HG02943 (cell line): ENCODE measurements around the gene ABCA4.
"Not testable (repeated sequence)": the region's sequence is repeated elsewhere in the genome, so short reads cannot be mapped to it uniquely, and the experiment has no call there.

Experiments
- ATAC-seq: cut with Tn5 transposase; IDR thresholded peaks from one replicate; pipeline ENCODE4 v1.9.1; 2021; ENCODE audit warnings: mild to moderate bottlenecking, low read depth, moderate library complexity; ENCODE audit not compliant: unreplicated experiment

Gene ABCA4

DNA sequence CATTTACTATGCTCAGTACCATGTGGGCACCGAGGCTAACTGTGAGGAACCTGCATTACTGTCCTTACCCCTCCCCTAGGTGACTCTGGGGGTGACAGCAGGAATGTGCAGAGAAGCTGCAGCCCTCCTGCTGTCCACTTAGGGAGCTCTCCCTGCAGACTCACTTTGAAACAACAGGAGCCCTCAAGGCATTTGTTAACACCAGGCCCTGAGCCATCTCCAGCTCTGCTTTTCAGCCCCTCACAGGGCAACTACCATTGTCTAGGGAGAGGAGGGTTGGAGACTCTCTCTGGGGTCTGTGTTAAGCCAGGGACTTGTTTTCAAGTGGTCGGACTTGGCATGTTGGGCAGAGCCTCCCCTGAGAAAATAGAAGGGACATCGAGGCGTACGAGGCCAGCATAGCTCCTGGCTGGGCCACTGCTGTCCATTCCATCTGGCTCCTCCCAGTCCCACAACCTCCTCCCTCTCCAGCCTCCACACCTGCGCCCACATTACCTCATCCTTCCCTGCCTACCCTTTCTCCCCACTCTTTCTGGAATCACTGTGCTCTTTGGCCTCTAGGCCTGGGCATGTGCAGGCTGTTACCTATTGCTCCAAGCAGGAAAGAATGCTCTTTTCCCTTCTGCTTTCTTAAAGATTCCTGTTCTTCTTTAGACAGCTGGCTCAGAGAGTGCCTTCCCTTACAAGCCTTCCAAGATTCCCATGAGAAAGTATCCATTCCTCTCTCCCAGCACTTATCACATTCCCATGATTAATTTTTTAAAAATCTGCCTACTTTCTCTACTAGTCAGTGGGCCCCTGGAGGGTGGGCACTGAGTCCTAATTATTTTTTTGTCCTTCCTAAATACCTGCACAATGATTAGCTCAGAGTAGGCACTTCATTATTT lies 109.0 kb downstream of the ABCA4 start:
- ATAC-seq = no peak

DNA sequence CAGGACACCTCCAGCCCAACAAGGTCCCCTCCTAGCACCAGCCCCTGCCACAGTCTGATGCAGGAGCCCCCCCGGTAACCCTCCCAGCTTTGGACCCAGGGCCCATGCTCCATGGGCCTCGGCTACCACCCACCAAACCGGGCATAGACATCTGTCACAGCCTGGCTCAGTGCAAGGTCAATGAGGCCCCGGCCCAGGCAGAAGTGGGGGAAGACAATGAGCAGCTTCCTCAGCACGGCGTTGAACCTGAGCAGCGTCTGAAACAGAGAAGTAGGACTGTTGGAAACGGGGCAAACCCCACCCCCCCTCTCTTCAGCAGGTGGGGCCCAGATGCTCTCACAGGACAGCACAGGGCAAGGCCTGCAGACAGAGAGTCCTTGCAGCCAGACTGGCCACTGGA lies 109.8 kb downstream of the ABCA4 start:
- no peak for ATAC-seq

DNA sequence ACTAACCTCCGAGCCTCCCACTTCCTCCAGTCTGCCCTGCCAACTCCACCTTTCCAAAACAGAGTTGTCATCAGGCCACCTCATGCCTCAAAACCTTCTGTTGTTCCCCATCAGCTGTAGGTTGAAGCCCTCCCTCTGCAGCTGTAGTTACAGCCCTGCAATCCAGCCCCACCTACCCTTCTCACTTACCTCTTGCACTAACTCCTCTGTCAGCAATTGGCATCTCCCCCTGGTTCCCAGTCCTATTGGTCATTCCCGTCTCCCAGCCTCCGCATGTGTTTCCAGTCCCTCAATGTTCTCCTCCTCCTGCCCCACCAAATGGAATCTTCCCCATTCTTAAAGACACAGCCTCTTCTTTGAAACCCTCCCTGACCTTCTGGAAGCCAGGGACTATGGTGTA lies 111.6 kb downstream of the ABCA4 start:
- no peak for ATAC-seq

DNA sequence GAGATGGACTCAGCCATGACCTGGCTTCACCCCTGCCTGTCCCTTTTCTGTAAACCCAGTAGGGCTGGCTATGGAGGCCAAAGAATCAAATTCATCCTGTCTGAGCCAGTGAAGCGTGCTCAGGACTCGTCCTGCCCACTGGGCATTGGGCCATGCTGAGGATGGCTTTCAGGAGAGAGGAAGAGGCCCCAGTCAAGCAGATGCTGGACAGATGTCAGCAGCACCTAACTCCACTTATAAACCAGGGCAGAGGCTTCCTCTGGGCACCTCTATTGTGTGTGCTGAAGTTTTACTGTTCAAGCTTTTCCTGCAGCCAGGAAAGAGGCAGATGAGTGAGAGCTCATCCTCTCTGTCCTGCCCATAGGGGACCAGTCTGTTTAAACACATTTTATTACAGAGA lies 114.3 kb downstream of the ABCA4 start:
- no peak for ATAC-seq

DNA sequence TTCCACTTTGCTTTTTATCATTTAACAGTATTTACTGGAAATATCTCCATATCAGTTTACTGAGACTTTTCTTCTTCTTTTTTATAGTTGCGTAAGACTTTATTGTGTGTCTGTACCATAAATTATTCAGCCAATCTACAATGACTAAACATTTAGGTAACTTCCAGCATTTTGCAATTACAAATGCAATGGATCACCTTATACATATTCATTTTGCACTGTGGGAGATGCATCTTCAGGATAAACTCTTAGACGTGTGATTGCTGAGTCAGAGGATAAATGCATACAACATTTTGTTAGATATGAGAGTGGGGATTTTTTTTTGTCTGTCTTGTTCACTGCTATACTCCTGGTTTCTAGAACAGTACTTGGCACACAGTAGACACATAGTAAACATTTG lies 116.0 kb downstream of the ABCA4 start:
- ATAC-seq = no peak

DNA sequence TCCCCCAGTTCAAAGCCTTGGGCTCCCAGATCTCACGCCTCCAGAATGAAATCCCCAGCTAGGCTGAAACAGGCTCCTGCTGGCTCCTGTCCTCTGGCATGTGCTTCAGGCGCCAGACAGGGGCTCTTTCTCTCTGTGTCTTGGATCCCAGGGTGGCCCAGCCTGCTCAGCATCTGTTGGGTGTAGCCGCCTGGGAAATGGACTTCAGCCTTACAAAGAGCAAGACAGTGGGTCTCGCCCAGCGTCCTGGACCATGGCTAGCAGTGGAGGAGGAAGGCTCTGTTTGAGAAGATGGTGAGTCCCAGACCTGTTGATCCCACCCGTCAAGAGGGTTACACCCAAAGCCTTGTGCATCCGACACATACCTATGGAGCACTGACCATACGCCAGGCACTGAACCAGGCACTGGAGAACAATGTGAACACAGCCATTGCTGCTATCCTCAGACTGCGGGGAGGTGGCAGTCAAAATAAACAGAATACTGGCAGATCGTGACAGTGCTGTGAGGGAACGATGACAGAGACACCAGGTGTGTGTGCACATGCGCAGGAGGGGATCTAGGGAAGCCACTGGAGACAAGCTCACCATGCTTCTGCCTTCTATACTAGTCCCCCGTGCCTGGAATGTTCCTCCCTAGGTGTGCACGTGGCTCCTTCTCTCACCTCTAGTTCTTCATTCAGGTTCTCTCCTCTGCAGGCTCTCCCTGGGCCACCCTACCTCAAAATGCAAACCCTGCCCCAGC lies 118.7 kb downstream of the ABCA4 start:
- no peak for ATAC-seq

DNA sequence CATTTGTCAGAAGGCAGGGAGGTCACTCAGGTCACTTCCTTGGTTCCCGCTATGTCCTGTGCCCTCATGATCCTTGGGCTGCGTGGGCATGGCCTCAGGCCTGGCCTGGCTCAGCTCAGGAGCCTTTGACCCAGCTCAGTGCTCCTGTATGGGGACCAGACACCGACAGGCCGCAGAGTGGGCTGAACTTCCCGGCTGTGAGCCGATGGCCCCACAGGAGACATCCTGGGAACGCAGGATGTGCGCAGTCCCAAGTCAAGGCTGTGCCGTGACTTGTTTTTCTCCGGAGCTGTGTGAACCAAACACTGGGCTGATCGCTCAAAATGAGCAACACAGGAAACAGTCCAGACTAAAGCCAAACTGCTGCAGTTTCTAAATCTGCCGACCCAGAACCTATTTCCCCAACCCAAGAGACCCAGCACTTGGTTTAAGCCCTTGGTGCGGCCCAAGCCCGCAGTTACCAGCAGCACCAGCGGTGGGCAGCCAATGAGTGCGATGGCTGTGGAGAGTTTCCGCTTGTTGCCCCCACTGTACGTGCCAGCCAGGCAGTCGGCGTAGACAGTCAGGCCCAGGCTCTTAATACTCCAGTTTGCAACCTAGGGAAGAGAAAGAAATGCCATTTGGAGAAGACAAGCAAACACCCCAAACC lies 119.4 kb downstream of the ABCA4 start:
- no peak for ATAC-seq

DNA sequence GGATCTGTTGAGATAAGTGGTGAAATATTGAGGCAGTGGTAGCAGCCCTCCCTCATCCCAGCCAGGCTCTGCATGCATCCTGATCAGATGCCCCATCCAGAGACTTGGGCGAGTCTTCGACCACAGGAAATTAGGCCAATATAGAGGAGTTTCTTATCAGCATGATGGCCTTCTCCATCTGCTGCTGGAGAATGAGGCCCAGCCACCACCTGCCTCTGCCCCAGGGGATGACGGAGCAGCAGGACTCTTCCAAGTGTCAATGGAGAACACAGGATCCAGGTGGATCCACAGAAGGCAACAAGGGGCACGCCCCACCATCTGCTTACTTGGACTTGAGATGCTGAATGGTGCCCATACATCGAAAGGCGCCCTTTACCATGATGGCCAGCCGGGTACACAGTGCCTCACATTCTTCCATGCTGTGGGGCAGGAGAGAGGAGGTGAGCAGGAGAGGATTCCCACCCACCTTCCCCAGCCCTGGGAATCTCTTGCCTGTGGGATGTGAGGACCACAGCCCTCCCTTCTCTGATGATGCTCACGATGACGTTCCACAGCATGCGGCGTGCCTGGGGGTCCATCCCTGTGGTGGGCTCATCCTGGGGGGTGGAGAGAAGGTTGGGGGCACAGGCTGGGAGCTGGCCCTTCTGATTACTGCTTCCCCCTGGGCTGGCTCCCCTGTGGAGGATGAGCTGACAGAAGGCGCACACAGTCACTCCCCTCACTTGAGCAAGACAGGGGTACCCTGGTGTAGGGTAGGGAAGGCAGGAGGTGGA lies 120.3 kb downstream of the ABCA4 start:
- no peak for ATAC-seq

DNA sequence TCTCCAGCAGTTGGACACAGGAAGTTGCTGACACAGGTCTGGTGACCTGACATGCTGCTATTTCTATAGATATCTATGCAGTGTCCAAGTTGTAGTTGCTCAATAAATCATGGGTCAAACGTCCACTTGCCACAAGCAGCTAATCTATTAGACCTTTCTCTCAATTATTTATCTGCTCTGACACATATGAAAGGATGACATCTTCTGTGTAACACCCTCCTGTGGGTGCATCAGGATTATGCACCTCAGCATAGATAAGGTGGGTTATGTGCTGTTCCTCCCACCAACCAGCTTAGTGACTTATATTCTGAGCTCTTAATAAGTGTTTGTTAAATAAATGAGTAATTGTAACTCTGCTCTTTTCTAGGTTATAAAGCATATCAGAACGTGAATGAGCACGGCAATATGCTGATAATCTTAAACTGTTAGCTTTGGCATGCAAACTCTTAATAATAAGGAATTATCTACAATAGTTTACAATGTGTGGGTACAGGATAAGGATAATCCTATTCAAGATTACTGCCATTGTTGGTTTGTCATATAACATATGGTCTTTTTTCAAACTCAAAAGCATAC lies 121.0 kb downstream of the ABCA4 start:
- ATAC-seq = no peak

DNA sequence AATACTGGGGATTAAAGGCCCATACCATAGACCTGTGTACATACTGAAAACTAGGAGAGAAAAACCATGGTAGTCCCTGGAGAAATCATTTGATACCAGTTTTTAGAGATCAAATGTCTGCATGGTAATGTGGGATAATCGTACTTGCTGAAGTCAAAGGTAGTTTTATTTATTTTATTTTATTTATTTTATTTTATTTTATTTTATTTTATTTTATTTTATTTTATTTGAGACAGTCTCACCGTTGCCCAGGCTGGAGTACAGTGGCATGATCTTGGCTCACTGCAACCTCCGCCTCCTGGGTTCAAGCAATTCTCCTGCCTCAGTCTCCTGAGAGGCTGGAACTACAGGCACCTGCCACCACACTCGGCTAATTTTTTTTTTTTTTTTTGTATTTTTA lies 122.4 kb downstream of the ABCA4 start:
- not testable (repeated sequence) for ATAC-seq

DNA sequence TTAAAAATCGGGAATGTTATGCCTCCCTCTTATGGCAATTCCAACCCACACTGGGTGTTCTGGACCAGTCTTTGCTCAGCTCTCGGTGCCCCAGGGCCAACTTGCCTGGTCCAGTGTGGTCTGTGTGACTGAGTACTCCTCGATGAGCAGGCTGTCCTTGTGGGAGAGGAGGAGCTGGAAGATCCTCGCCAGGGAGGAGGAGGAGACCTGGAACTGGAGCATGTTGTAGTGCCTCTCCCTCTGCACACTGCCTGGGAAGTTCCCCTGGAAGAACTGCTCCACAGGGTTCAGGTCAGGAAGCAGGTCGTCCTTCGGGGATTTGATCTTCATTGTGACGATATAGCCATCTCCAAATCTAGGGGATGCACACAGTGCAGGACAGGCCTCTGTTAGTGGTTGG lies 123.2 kb downstream of the ABCA4 start:
- no peak for ATAC-seq

DNA sequence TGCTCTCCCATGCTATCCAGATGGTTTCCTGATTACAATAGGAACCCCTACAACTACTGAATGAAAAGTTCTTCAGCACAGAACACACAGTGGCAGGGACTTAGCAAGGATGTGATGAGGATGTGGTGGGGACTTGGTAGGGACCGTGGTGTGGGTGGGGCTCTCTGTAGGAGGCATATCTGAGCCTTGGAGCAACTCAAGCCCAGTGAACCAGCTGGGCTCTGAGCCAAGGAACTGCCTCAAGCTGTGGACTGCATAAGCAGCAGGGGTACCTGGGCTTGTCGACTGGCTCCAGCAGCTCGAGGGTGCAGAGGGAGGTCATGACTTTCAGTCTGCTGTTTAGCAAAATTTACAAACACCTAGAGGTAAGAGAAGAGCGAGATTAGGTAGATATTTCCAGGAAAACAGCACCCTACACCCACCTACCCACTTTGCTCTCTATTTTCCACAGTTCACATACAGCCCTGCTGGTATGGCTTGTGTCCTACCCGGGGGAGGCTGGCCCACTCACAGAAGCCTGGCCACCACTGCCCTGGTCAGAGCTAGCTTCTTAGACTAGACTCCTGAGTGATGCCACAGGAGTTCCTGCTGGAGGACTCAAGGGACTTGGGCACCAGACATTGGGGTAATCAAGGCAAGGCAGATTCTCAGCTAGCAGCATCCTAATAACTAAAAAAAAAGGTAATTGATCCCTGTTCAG lies 125.0 kb downstream of the ABCA4 start:
- ATAC-seq = no peak

DNA sequence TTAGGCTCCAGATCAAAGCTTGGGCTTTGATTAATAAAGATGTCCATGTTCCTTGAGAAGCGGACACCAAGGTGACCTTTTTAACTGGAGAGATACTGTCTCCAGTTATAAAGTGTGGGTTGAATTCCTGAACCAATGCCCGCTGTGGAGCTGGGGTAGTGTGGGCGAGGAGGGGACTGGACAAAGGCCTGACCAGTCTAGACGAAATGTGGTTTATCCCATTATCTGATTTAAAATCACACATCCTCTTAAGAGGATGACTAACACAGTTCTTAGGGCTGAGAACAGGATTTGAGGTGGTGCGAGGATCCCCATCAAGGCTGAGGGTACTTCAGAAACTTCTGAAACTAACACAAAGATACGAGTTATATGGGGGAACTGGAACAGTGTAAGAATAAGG lies 127.2 kb downstream of the ABCA4 start:
- no peak for ATAC-seq

DNA sequence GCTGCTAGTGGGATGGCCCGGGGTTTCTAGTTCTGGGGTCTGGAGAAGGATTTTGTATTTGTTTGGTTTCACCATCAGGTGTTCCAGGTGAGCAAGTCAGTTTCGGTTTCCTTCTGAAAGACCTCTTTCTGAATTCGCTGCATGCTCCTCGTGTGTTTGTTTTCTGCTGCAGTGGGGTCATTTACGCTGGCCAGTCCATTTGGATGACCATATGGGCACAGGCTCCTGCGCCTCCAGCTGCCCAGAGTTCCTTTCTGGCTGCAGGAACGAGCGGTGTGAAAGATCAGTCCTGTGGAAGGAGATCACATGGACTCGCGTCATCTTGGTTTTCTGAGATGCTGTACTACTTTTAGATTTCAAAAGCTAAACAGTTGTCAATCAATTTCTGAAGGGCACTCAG lies 128.0 kb downstream of the ABCA4 start:
- ATAC-seq = no peak

DNA sequence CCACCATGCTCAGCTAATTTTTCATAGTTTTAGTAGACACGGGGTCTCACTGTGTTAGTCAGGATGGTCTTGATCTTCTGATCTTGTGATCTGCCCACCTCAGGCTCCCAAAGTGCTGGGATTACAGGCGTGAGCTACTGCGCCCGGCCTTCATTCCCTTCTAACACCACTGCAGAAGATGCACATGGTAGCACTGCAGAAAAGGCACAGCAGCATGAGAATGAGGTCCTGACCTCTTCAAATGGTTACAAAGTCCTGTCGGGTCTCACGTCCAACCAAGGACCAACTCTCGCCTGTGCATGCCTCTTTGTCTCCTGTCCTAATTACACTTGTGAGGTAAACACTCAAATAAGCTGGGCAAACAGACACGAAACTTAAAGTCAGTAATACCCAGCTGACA lies 128.8 kb downstream of the ABCA4 start:
- ATAC-seq = no peak

DNA sequence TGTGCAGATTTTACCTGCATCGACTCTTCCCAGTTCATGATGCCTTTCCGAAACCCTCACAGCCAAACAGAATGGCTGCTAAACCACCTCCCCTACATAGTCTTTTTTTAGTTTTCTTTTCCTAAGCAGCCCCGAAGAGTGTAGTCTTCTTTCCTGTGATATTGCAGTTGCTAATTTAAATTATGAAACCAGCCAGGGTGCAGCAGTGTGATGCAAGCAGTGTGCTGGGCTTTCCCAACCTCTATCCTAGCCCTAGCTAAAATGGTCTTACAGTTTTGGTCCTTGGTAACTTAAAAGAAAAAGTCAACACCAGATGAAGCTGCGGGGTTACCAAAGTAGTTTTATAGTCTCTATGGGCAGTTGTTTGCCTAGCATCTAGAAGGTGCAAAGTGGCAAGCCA lies 129.7 kb downstream of the ABCA4 start:
- no peak for ATAC-seq

DNA sequence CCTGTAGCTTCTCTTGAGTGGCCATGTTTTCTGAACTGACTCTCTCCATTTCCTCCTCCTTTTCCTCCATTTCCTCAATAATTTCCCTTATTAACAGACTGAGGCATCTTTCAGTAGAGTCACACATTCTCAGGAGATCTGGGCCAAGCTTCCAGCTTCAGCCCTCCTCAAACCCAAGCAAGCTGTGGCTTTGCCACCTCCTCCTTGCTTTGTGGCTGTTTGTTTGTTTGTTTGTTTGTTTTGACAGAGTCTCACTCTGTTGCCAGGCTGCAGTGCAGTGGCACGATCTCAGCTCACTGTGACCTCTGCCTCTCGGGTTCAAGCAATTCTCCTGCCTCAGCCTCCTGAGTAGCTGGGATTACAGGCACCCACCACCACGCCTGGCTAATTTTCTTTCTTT lies 130.5 kb downstream of the ABCA4 start:
- not testable (repeated sequence) for ATAC-seq

DNA sequence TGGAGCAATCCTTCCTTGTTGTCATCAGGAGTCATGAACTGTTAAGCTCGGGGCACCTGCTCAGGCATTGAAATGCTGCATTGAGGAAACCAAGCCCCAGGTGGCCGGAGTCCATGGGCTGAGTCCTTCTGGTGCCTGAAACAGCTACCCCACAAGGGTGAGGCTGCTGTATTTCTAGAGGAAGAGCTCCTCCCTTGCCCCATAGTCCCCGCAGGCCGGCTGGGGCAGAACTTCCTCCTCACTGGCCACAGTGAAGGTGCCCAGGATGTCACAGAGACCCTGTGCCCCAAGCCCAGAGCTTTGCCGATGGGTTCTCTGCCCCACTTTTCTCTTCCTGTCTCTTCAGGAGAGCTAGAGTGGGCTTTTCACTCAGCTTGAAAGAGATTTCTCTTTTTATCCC lies 130.9 kb downstream of the ABCA4 start:
- ATAC-seq = no peak

DNA sequence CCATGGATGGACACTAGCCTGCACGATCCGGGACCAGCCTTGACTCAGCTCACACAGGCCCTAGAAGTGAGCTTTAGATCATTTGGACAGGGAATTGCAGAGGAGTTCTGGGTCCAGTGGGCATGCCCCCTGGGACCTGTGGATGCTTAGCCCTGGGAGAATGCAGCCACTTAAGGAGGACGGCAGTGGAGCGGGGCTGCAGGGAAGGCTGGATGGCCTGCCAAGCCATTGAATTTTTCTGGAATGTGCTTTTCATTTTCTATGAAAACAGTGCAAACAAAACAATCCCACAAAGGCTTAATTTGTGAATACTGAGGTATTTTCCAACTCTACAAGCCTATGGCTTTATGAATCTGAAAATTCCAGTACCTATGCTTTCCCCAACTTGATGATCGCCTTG lies 131.3 kb downstream of the ABCA4 start:
- no peak for ATAC-seq
